HG03064 (cell line): ENCODE results near the gene ADARB1.

Experiments
- ATAC-seq: cut with Tn5 transposase; IDR thresholded peaks from one replicate; pipeline ENCODE4 v1.9.1; 2021; ENCODE audit warnings: low read depth; ENCODE audit not compliant: unreplicated experiment

Gene ADARB1

DNA sequence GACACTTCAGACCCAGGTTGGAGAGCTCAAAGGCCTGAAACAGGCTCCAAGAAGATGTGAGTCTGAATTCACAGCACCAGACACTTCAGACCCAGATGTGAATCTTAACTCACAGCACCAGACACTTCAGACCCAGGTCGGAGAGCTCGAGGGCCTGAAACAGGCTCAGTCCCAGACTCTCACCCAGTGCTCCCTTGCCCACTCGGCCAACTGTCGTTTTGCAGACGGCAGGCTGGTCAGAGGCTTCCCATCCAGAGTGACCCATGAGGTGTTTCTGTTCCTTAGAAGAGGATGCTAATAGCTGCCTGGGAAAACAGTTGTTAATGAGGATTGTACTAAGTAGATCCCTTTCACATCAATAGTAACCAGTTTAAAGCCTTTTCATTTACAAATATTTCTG, 88.4 kb downstream of the ADARB1 start:
- no peak for ATAC-seq

- no peak for ATAC-seq
Measured at GRCh38 chr21:45163413-45164123, 89.2 kb downstream of the ADARB1 start.

DNA sequence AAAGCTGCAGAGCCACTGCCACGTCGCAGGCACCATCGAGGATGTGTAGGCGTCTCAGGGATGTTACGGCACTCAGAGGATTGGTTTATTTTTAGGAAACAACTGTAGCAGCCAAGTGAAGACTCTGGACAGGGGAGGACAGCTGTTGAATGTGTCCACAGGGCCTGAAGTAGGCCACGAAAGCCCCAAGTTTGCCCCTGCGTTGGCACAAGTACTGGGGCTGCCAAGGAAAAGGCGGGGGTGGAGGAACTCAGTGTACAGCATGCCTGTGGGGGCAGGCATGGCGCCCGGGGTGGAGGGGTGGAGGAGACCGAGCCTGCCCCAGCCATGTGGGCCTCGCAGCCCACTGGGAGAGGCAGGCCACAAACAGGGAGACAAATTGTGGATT, 89.7 kb downstream of the ADARB1 start:
- ATAC-seq = no peak

DNA sequence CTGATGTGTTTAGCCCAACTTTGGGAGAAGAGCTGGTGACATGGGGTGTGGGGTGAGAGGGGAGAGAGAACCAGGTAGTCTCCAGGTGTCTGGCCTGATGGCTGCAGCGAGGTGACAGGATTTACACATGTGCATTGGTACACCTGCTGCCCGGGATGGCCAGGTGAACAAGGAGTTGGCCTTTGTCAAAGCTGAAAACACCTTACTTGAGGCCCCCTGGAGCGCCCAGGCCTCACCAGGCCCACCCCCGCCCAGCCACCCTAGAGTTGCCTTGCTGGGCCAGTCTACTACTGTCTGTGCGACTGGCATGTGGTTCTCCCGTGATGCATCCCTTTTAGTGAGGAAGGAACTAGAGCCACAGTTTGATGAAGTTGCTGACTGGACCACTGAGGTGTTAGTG, 90.5 kb downstream of the ADARB1 start:
- no peak for ATAC-seq

GRCh38 chr21:45166931-45167330, 92.6 kb downstream of the ADARB1 start:
- ATAC-seq = no peak

DNA sequence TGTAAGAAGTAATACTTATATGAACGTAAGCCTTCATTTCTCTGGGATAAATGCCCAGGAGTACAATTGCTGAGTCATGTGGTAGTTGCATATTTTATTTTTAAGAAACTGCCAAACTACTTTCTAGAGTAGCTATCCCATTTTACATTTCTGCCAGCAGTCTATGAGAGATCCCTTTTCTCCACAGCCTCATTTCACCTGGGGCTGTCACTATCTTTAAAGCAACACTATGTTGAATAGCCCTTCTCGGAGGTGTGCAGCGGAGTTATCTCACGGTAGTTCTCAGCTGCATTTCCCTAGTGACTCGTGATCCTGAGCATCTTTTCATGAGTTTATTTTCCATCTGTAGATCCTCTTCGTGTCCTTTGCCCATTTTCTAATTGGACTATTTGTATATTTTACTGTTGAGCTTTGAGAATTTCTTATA, 93.4 kb downstream of the ADARB1 start:
- no peak for ATAC-seq

DNA sequence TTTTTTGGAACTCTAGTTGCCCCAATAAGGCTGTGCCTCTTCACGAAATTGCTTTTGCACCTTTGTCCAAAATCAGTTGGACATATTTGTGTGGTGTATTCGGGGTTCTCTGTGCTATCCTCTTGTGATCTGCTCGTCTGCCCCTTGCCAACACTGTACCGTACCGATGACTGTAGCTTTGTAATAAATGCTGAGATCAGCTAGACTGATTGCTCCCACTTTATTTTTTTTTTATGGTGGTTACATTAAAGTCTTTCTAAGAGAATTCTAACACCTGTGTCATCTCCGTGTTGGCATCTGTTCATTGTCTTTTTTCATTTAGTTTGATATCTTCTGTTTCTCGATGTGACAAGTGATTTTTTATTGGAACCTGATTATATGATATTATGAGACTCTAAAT, 94.1 kb downstream of the ADARB1 start:
- ATAC-seq = no peak

DNA sequence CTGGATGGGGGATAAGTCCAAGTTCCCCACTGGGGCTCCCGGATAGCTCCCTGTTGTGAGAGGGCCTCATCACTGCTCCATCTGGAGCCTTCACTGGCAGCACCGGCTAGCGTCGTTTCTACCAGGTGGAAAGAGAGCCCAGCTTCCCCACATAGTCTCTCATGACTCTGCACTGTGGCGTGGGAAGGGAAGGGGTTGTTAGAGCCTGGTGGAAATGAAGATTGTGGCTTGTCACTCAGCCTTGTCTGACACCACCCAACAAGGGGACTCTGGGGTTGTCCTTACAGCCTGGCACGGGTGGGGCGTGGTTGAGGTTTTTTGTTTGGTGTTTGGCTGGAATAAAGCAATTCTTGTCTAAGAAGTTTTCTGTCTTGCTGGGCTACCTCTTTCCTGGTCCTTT, 94.6 kb downstream of the ADARB1 start:
- ATAC-seq = no peak

DNA sequence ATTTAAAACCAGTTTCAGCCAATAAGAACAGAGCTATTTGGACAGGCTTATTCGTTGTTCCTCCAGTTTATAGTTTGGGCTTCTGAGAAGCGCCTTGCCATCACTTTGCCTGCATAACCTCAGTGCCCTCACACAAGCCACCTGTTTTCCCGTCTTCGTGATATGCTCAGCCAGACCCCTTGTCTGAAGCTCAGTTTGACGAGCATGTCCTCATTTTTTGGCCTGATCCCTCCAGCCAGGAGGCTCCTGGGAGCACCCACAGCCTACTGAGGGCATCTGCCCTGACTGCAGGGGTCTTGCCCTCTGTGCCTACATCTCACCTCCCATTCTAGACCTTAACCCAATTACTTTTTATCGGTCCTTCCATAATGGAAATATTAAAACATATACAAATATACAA, 95.3 kb downstream of the ADARB1 start:
- ATAC-seq = no peak

GRCh38 chr21:45170987-45171386, 96.6 kb downstream of the ADARB1 start:
- ATAC-seq = no peak

- ATAC-seq = no peak
Measured at GRCh38 chr21:45172420-45172819, 98.0 kb downstream of the ADARB1 start.

- no peak for ATAC-seq
Measured at GRCh38 chr21:45175326-45176095, 101.1 kb downstream of the ADARB1 start.

DNA sequence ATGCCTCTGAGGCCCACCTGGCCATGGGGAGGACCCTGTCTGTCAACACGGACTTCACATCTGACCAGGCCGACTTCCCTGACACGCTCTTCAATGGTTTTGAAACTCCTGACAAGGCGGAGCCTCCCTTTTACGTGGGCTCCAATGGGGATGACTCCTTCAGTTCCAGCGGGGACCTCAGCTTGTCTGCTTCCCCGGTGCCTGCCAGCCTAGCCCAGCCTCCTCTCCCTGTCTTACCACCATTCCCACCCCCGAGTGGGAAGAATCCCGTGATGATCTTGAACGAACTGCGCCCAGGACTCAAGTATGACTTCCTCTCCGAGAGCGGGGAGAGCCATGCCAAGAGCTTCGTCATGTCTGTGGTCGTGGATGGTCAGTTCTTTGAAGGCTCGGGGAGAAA, 101.8 kb downstream of the ADARB1 start:
- ATAC-seq = no peak

GRCh38 chr21:45177039-45177438, 102.7 kb downstream of the ADARB1 start:
- ATAC-seq = no peak

GRCh38 chr21:45178070-45178608, 103.8 kb downstream of the ADARB1 start:
- ATAC-seq = no peak

DNA sequence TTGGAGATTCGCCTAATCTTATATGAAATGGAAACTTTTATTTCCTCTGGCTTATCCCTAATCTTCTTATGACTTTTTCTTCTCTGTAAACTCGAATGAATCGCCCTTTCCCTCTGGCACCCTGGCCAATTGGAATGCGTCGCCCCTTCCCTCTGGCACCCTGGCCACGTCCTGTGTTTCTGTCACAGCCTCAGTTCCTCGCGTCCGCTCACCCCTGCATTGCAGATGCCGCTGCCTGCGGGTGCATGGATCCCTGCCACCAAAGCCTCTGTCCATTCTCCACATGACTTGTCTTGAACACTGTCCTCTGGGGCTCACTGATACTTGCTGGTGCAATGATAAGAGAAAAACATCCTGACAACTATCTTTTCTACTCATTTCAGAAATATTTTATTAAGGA, 104.6 kb downstream of the ADARB1 start:
- no peak for ATAC-seq

GRCh38 chr21:45179568-45180245, 105.3 kb downstream of the ADARB1 start:
- ATAC-seq = no peak

DNA sequence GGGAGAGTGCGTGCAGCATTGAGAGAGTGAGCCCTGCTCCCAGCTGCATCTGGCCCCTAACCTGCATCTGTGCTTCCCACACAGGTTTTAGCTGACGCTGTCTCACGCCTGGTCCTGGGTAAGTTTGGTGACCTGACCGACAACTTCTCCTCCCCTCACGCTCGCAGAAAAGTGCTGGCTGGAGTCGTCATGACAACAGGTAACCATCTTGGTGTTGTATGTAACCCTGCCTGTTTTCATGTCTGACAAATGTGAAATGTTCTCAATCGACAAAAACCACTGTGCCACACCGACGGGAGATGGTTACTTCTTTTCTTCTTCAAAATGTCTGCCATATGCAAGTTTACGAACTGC, 105.8 kb downstream of the ADARB1 start:
- no peak for ATAC-seq

DNA sequence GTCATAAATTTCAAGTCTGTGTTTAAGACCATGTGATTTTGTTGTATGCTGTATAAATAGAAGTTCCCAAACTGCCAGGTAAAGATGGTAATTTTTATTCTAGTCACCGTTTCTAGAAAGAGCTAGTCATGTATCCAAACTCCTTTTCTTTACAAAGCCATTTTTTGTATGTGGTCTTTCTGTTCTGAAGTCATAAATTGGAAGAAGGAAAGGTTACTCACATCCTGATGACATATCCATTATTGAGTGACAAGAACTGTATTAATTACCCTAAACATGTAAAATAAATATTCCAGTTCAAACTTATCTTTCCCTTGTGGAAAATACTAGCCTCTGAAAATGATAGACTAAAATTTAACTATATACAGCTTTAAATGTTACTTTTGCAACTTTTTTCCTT, 108.6 kb downstream of the ADARB1 start:
- ATAC-seq = no peak

DNA sequence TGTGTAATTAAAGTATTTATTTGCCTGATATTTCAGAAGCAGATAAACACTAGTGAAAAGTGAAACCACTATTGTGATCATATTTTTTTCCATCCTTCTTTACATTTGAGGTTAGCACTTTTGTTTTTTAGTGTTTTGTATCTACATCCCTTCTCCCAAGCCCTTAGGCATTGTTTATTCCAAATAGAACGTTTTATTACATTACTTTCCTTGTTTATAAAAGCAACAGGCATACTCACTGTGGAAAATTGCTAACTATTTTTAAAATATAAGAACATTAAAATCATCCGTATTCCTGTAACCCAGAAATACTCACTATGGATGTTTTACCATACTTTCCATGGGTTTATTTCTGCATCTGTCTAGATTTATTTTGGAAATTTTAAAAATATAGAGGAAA, 109.5 kb downstream of the ADARB1 start:
- ATAC-seq = no peak

GRCh38 chr21:45184869-45185268, 110.5 kb downstream of the ADARB1 start:
- ATAC-seq = no peak
